Erythroblast (primary cell): ENCODE results near the gene MTCL1.

Experiments
- GATA1 ChIP-seq: IDR thresholded peaks from 2 replicates; pipeline ENCODE4 v1.6.1; 2011; ENCODE audit warnings: low read depth, mild to moderate bottlenecking, control low read depth, low read length, moderate library complexity
- POLR2A ChIP-seq: IDR thresholded peaks from 2 replicates; pipeline ENCODE4 v1.6.1; 2011; ENCODE audit warnings: mild to moderate bottlenecking, low read length

- TF ChIP-seq POLR2A (no peak), GATA1 (no peak)
Measured at GRCh38 chr18:8757396-8757997, 52.1 kb downstream of the MTCL1 start.
